ENCODE results near the gene TPD52L2.
"Not testable (repeated sequence)": the region's sequence is repeated elsewhere in the genome, so short reads cannot be mapped to it uniquely, and the experiment has no call there.

The TPD52L2 gene

DNA sequence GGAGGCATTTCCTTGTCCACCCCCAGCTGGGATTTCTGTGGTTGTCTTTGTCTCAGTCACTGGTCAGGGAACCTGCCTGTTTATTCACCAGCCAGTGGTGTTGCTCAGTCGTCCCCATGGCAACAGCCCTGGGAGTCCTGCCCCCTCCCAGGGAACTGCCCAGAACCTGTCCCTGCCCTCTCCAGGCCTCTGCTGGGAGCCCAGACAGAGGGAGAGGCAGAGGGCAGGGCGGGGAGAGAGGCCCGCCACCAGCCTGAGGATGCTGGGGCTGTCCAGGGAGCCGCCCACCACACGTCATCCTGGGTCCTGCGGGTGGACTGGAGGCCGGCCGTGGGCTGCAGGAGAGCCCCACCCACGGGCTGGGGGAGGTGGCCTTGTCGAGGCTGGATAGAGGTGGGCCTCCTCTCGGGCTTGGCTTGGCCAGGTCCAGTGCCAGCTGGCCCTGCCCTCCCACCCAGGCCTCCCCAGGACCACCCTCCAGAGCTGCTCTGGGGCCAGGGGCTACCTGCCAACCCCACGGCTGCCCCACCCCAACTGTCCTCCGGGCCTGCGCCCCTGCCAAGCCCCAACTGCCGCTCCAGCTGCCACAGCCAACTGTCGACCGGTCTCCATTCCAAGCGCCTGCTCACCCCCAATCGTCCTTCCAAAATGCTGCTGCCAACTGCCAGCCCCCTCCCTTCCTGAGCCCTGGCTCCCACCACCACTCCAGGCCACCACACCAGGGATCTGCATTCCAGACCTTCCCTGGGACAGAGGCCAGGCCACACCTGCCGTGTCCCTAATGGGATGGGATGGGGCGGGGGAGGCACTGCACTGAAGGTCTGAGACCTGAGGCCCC lies 29.8 kb upstream of the TPD52L2 start:
- in situ Hi-C loops (cut with MboI; ENCODE audit: low sequenced_read_pairs), result no loop called here

DNA sequence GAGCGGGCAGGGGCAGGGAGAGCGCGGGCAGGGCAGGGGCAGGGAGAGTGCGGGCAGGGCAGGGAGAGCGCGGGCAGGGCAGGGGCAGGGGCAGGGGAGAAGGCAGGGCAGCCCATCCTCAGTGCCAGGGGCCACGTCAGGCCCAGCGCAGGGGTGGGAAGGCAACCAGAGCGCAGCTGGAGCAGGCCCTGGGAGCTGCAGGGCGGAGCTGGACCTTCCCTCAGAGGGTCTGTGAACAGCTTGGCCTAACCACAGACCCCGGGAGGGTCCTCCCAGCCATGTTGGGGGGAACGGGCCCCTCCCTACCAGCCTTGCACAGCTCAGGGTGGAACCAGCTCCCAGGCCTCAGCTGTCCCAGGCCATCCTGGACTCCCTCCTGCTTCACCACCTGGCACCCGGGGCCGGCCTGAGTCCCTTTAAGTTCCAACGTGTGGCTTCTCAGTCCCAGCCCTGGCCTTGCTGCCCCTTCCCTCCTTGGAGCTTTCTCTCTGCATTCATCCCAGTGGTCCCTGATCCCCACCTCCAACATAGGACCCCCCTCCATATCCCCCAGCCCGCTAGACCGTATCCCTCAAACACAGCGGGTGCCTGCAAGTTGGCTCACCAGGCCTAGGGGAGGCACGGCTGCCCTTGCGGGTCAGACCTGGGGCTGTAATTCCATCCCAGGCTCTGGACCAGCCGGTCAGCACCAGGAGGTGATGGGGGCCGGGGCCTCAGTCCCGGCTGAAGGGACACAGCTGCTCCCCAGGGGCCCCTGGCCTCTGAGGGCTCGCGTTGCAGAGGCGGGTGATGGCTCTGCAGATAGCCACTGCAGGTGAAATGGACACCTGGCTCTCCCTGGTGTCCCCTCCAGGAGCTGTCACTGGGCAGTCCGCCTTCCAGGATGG lies 28.4 kb upstream of the TPD52L2 start:
- in situ Hi-C loops (cut with MboI; ENCODE audit: low sequenced_read_pairs), result no loop called here

DNA sequence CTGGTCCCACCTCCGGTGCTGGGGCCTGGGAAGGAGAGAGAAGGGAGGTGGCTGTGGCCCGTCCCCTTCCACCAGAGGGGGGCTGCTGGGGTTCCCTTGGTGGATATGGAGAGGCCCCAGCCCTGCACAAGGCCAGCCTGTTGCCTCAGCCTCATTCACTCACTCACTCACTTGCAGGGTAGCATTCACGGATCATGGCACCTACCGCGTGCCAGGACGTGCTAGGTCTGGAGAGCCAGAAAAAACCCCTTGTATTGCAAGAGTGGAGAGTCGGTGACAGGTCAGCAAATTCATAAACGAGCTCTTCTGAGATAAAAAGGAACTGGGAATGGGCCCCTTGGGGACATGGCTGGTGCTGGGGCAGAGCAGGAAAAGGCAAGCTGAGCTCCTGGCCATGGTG lies 27.6 kb upstream of the TPD52L2 start:
- in situ Hi-C loops (cut with MboI; ENCODE audit: low sequenced_read_pairs), result no loop called here

DNA sequence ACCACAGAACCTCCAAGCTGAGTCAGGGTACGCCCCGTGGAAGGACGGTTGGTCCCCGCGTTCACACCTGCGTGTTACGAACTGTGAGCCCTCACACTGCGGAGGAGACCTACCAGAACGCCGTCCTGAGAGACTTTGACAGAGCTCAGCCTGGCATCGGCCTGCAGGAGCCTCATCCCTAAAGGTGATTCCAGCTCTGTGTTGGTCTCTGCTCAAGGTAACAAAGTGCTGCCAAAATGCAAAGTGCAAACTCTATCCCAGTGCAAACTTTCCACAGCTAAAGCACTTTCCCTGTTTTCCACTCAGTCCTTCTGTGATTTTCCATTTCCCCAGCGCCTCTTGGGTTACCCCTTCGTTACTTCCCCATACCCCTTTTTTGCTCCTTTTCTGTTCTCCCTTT lies 25.4 kb upstream of the TPD52L2 start:
- in situ Hi-C loops (cut with MboI; ENCODE audit: low sequenced_read_pairs), result no loop called here

DNA sequence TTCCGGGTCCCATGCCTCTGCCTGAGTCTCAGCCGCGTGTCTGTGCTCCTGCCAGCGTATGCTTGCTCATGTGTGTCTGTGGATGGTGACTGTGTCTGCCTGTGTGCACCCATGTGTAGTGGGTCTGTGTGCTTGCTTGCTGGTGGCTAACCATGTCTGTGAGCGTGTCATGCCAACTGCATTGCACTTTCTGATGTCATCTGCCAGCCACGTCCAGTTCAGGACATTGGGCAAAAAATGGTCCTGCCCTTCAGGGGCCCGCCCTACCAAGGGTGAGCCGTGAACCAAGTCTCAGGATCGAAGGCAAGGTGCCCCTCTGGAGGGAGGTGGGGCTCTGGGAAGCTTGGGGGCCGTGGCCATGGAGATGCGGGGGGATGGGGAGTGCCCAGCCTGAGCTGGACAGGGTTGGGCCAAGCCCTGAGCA lies 24.7 kb upstream of the TPD52L2 start:
- in situ Hi-C loops (cut with MboI; ENCODE audit: low sequenced_read_pairs), result no loop called here

DNA sequence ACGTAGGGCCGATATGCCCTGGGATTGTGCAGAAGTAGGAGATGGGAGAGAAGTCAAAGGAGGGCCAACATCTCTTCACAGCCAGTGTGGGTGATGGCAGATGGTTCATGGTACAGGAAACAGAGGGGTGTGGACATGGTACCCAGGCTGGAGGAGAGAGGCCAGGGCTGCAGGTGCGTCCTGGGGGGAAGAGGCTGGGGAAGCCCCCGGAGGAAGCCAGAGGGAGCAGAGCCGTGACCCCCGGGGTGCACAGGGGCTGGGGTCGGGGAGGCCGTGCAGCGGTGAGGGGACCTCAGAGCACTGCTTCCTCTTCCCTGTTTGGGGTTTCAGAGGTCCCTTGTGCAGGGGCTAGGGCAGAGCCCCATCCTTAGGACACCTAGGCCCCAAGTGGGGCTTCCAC lies 22.8 kb upstream of the TPD52L2 start:
- in situ Hi-C loops (cut with MboI; ENCODE audit: low sequenced_read_pairs), result no loop called here

DNA sequence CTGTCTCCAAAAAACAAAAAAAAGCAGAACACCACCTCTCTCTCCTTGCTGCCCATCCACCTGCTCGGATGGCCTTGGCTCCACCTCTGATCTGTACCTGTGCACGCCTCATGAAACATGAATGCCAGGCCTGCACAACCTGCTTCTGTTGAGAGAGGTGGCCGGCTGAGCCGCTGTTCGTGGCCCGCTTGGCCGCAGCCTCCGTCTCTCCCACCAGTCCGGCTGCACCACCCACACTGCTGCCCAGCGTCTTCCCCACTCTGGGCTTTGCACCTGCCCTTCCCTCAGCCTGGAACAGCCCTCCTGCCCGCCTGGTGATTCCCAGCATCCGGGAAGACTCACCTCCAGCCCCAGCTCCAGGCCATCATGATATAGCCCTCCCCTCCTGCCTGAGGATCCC lies 21.8 kb upstream of the TPD52L2 start:
- in situ Hi-C loops (cut with MboI; ENCODE audit: low sequenced_read_pairs), result no loop called here

DNA sequence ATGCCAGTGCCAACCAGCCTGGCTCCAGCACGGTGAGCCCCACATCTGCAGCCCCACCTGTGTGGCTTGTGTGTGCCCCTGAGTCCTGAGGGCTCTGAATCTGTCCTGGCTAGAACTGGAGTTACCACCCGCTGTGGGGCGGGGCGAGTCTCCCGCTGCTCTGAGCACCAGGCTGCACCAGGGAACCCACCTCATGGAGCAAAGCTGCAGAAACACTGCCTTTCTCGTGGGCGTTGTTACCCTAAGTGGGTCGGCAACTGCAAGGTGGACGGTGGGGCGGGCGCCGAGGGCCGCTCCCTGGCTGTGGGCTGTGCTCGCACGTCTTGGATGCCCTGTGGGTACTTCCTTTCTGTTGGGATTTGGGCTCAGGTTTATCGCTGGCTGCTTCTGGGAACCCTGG lies 21.3 kb upstream of the TPD52L2 start:
- in situ Hi-C loops (cut with MboI; ENCODE audit: low sequenced_read_pairs), result no loop called here

DNA sequence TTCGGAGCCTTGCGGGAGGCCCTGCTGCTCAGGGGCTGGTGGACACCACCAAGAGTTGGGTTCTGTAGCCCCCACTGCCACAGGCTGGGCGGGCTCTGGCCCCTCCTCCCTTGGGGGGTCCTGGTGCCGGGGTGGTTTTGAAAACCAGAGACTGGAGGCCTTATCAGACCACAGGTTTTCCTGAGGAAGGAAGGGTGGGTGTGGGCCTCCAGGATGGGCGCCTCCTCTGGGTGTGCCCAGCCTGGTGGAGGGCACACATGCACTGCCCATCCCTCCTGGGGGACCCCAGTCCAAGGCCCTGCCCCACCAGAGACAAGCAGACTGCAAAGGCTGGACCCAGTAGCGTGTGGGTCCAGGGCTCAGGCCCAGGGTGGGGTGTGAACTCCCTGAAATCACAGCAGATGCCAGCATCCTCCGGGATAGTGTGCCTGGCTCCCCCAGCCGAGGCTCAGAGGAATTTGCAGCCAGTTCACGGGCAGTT lies 20.5 kb upstream of the TPD52L2 start:
- in situ Hi-C loops (cut with MboI; ENCODE audit: low sequenced_read_pairs), result no loop called here

DNA sequence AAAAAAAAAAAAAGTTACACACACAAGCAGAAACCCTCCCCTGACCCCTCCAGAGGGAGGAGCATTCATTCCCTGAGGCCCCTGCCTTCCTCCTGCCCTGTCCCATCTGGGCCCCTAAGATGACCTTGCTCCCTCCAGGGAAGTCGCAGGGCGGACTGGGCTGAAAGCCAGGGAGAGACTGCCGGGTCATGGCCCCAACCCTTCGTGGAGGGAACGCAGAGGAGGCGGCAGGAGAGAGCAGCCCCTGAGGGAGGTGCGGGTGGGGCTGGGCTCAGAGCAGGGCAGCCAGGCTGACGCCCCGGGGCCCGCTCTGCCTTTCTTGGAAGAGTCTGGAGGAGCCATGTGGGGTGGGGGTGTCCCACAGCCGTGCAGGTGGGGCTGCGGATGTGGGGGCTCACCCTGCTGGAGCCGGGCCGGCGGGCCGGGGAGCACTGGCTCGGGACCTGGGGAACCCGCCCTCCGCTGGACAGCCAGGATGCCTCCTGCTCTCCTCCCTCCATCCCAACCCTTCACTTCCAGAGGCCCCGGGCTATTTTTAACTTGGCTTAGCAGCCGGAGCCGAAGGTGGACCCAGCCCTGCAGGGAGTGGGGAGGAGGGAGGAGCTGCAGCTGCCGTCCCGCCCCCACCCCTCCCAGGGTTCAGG lies 18.8 kb upstream of the TPD52L2 start:
- in situ Hi-C loops (cut with MboI; ENCODE audit: low sequenced_read_pairs), result no loop called here

DNA sequence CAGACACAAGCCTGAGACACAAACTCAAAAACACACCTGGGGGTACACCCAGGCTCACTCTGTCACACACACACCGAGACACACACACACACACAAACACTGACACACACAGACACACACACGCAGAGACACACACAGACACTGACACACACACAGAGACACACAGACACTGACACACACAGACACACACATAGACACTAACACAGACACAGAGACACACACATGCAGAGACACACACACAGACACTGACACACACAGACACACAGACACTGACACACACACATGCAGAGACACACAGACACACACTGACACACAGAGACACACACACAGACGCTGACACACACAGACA lies 18.2 kb upstream of the TPD52L2 start:
- in situ Hi-C loops (cut with MboI; ENCODE audit: low sequenced_read_pairs), result no loop called here

DNA sequence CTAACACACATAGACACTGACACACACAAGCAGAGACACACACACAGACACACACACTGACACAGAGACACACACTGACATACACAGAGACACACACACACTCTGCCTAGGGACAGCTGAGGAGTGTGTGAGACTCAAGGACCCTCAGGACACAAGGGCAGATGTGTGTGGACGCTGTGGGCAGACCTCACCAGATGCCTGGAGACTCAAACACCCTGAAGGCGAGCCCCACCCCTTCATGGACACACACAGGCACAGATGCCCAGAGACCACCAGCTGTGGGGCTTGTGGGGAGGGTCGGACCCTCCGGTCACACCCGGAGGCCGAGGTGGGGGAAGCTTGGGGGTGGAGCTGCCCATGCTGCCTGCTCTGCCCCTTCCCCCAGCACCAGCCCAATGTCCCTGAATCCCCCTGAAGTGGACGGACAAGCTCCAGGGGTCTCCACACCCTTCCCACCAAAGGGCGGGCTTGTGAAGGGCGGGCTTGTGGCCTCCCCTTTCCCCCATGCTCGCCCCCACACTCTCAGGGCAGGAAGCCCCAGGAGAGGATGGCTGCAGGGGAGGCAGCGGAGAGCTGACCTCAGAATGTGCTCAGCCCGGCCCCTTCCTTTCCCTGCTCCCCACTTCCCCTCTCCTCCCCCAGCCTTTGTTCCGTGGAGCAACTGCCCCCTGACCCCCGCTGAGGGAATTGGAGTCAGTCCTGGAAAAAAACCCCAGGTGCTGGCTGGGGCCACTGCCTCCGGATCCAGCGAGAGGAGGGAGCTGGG lies 17.6 kb upstream of the TPD52L2 start:
- in situ Hi-C loops (cut with MboI; ENCODE audit: low sequenced_read_pairs), result no loop called here

DNA sequence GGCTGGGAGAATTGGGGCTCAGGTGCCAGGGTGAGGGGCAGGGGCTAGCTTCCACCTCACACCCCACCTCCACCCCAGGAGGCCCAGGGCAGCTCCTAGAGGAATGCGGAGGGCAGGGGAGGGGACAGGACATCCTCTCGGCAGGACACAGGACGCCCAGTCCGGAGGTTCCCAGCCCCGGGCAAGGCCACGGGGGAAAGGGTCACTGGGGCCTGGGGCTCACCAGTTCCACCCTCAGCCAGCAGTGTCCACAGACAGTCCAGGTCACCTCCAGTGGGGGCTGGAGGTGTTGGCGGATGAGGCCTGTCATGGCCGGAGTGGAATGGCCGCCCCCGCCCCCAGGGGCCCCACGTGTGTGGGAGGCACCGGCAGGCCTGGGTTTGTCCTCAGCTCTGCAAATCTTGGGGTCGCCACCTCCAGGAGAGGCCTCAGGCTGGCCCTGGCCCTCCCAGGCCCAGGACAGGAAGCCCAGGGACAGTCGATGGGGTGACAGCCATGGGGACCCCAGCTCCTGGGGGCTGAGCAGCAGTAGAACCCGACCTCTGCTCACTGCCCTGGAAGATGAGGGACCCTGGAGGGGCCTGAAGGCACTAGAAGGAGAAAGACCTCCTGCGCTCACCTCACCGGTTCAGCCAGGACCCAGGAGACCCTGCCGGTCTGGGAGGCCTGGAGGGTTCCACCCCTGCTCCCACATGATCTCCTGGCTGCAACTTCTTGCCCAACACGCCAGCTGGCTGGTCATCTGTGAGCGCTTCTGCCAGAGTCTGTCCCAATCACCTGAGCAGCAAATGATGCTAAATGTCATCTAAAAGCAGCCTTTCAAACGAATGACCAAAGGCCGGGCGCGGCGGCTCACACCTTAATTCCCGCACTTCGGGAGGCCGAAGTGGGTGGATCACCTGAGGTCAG lies 16.8 kb upstream of the TPD52L2 start:
- in situ Hi-C loops (cut with MboI; ENCODE audit: low sequenced_read_pairs), result no loop called here

DNA sequence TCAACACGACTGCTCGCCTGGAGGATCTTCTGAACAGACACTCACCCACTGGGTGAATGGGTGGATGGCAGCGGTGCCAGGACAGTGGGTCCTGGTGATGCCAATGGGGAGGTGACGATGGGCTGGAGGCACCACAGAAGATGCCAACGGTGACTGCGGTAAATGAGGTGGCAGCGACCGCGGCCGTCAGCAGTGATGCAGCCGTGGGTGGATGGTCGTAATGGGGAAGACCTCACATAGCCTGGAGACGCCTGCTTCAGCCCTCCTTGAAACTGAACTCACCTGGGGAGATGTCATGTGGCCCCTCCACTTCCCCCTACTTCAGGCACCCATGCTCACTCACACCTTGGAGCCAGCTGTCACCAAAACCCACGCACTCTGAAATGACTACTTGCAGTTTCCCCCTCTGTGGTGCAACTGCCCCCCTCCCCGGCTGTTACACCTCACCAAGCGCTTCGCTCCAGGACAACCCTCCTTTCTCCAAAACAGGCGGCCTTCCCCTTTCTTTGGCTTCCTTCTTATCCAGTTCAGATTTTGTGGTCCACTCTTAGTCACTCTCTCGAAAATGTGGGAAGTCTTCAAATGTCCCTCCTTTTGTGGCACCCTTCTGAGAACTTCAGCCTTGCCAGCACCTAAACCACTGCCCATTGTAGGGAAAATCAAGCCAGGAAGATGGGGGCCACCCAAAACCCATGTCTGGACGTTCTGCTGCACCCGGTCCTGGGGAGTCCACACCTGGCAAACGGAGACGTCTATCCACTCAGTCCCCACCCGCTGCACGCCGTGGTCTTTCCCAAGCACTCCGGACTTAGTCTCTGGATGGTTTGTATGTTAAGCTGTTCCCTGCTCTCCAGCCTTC lies 14.2 kb upstream of the TPD52L2 start:
- in situ Hi-C loops (cut with MboI; ENCODE audit: low sequenced_read_pairs), result no loop called here

DNA sequence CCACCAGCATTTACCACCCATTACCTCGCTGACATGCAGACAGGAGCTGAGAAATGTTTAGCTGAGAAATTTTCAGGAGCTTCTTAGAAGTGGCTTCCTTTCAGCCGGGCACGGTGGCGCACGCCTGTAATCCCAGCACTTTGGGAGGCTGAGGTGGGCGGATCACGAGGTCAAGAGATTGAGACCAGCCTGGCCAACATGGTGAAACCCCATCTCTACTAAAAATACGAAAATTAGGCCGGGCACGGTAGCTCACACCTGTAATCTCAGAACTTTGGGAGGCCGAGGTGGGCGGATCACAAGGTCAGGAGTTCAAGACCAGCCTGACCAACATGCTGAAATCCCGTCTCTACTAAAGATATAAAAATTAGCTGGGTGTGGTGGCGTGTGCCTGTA lies 13.5 kb upstream of the TPD52L2 start:
- in situ Hi-C loops (cut with MboI; ENCODE audit: low sequenced_read_pairs), result not testable (repeated sequence)

DNA sequence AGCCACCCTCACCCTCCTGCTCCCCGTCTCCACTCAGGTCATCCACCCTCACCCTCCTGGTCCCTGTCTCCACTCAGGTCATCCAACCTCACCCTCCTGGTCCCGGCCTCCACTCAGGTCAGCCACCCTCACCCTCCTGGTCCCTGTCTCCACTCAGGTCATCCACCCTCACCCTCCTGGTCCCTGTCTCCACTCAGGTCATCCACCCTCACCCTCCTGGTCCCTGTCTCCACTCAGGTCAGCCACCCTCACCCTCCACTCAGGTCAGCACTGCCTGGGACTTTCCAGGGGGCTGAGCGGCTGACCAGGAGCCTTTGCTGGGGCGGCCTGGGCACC lies 11.4 kb upstream of the TPD52L2 start:
- in situ Hi-C loops (cut with MboI; ENCODE audit: low sequenced_read_pairs), result not testable (repeated sequence)

DNA sequence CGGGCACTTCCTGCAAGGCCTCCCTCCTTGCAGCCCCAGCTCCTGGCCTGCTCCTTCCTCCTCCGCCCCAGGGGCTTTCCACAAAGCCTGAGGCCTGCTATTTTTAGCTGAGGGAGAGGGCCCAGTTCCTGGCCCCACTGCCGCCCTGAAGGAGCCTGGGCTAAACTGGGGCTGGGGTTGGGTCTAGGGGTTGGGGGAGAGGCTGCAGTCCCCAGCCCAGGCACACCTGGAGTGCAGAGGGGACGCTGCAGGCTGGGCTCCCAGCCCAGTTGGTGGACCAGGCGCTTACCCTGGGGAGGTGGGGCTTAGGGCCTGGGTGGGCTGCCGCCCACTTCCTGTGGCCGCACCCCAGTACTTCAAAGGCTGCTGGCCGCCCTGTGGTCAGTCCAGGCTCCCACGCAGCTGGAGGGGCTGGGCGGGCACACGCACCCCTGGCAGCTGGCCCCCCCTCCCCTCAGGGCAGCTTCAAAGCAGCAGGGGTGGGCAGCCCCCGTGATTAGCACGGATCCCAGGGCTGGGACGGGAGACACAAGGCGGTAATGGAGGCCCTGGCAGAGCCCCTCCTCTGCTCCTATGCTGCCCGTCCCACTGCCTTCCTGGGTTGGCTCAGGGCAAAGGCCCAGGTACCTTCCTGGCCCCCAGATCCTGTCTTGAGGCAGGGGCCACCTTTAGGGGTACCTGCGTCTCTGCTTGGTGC lies 10.9 kb upstream of the TPD52L2 start:
- in situ Hi-C loops (cut with MboI; ENCODE audit: low sequenced_read_pairs), result no loop called here

DNA sequence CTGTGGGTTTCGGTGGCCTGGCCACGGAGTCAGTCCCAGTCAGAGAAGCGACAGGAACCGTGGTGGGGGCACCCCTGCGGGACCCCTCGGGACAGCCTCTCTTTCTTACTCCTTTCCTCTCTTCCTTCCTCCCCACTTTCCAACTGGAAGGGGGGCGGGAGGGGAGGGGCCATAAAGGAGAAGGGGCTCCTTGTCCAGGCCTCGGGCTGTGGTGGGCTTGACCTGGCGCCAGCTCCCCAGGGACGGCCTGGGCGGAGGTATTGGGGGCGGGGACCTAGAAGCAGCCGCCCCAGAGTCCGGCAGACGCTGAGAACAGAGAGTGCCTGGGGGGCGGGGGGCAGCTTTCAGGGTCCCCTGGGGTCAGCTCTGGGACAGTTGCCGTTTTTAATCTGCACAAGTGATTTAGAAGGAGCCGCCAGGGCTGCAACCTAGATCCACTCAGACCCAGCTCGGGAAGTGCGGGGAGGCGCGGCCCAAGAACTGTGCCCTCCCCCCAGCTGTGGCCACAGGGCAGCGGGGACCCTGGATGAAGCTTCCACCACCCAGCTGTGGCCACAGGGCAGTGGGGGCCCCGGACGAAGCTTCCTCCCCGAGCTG lies 10.2 kb upstream of the TPD52L2 start:
- in situ Hi-C loops (cut with MboI; ENCODE audit: low sequenced_read_pairs), result no loop called here

Measured in HL-60/S4 treated with phorbol 12-myristate 13-acetate at 8.2 ng/mL for 4 days and 3 days (cell line).